AG04450 (cell line): ENCODE results near the gene COG5. TPM values are rescaled to one million over a fixed set of nuclear protein-coding genes. Genes with fewer than 3 reads are reported as not detected.

Experiments
- CTCF ChIA-PET: fragments of 300-600, 350-600 bp; formaldehyde crosslinking; extraction: SDS; loops from one replicate; lab custom pipeline; 2022; ENCODE audit warnings: antibody characterized with exemption, inconsistent platforms; lab: Charles Lee
- POLR2A ChIA-PET: fragments of 350-600 bp; formaldehyde crosslinking; extraction: SDS; loops from one replicate; lab custom pipeline; 2021; ENCODE audit warnings: antibody characterized with exemption, inconsistent platforms; lab: Yijun Ruan, JAX
- DNase-seq: peaks from one replicate; pipeline ENCODE4 v3.0.0-alpha.2; 2011; ENCODE audit warnings: low read depth, low spot score
- H3K27ac ChIP-seq: one replicate; pipeline ENCODE4 v1.5.1; 2012; ENCODE audit warnings: low read depth, low read length, control low read depth
- H3K27me3 ChIP-seq: one replicate; pipeline ENCODE4 v1.6.0; 2012; ENCODE audit warnings: low read length; ENCODE audit not compliant: control insufficient read depth, insufficient read depth
- H3K4me3 ChIP-seq: 2 replicates; pipeline ENCODE4 v1.5.1; 2011; ENCODE audit warnings: mild to moderate bottlenecking, low read depth, low read length, control low read depth
- H3K9me3 ChIP-seq: 2 replicates; pipeline ENCODE4 v1.5.1; 2012; ENCODE audit warnings: low read length; ENCODE audit not compliant: control insufficient read depth, insufficient read depth
- polyA plus RNA-seq: library from polyadenylated mRNA; depleted of rRNA; stranded (reverse); fragments of >200 nt; gene quantifications from 2 replicates; pipeline ENCODE4 v1.2.3, GENCODE V29; 2011
- TF ChIP-seq, protein P1 (sequence below): IDR thresholded peaks from 2 replicates; pipeline ENCODE4 v1.5.1; 2011; ENCODE audit warnings: low read depth, low read length, control low read depth, inconsistent platforms

Gene COG5
- polyA plus RNA-seq, 1 experiment = 55.2 TPM

DNA sequence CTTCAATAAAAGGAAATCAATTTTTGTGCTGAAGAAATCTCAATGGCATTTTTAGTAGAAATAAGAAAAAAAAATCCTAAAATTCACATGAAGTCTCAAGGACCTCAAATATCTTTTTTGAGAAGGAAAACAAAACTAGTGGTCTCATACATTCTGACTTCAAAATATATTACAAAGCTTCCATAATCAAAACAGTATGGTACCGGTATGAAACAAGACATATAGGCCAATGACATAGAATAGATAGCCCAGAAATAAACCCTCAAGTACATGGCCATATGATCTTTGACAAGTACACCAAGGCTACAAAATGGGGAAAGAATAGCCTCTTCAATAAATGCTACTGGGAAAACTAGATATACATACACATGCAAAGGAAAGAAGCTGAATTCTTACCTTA lies 225.6 kb downstream of the COG5 start:
- H3K27ac ChIP-seq = no peak overlapping the region
- no peaks in the 10 kb centered on the region for H3K9me3 ChIP-seq
- CTCF ChIA-PET = interaction anchor here (0.9 kb wide), 1 partner anchor 34 kb away, joined by 3 read pairs; no protein-coding TSS in a partner anchor
- no peaks in the 10 kb centered on the region for H3K27me3 ChIP-seq
- DNase-seq = no peak
- TF ChIP-seq, protein P1, sequence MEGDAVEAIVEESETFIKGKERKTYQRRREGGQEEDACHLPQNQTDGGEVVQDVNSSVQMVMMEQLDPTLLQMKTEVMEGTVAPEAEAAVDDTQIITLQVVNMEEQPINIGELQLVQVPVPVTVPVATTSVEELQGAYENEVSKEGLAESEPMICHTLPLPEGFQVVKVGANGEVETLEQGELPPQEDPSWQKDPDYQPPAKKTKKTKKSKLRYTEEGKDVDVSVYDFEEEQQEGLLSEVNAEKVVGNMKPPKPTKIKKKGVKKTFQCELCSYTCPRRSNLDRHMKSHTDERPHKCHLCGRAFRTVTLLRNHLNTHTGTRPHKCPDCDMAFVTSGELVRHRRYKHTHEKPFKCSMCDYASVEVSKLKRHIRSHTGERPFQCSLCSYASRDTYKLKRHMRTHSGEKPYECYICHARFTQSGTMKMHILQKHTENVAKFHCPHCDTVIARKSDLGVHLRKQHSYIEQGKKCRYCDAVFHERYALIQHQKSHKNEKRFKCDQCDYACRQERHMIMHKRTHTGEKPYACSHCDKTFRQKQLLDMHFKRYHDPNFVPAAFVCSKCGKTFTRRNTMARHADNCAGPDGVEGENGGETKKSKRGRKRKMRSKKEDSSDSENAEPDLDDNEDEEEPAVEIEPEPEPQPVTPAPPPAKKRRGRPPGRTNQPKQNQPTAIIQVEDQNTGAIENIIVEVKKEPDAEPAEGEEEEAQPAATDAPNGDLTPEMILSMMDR = no peak
- H3K4me3 ChIP-seq = no peak overlapping the region
- POLR2A ChIA-PET = no interaction called here

DNA sequence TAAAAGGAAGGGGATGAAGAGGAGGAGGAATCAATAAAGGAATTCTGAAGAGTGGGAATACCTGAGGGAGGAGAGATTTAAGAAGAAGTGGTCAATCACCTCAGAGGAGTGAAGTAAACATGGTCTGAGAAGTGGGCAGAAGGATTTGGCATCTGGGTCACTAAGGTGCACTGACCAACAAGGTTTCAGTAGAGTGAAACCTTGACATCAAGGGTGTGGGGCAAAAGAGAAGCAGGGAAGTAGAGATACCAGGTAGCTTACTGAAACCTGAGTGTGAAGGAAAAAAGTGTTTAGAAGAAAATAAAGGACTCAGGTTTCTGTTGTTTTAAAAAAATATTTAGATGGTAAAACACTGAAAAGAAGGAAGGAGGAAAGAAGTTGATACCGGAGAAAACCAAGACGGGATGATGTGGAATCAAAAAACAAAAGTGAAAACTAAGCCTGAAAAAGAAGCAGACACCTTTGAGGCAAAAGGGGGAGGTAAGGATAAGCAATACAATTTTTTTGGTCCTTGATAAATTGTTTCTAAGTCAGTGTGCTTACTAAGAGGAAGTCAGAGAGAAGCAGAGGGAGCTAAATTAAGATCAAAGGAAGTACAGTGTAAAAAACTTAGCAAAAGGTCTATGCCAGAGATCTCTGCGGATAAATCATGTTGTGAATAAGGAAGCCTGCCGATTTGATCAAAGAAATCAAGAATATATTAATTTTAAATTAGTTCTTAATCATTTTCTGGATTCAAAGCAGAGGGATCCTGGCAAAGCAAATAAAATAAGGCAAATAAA lies 231.0 kb downstream of the COG5 start:
- DNase-seq = no peak
- TF ChIP-seq, protein P1 = no peak
- Histone ChIP-seq H3K9me3 (no peaks in the 10 kb centered on the region), H3K4me3 (no peak overlapping the region), H3K27me3 (no peaks in the 10 kb centered on the region), H3K27ac (no peak overlapping the region)
- ChIA-PET POLR2A (no interaction called here), CTCF (no interaction called here)

DNA sequence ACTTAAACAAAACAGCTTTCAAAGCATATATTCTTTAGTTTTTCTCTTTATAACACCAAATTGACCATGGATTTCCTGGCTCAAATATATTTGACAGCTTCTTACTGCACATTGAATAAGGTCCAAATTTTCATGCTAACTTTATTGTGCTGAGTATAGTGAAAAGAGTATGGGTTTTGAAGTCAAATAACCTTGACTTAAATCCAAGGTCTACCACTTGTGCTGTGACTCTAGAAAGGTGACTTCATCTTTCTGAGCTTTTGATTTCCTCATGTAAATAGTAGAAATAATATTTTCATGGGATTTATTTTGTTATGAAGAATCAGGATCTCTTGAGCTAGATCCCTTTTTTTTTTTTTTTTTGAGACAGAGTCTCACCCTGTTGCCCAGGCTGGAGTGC lies 233.2 kb downstream of the COG5 start:
- CTCF ChIA-PET = interaction anchor here (0.6 kb wide), 1 partner anchor 261 kb away, joined by 4 read pairs; no protein-coding TSS in a partner anchor
- Histone ChIP-seq H3K27ac (no peak overlapping the region), H3K4me3 (no peak overlapping the region), H3K9me3 (no peaks in the 10 kb centered on the region), H3K27me3 (no peaks in the 10 kb centered on the region)
- no peak for DNase-seq
- POLR2A ChIA-PET = interaction anchor here (0.6 to 0.7 kb wide), 2 partner anchors 8 to 35 kb away, joined by 3 to 5 read pairs; no protein-coding TSS in a partner anchor
- TF ChIP-seq, protein P1 = no peak

DNA sequence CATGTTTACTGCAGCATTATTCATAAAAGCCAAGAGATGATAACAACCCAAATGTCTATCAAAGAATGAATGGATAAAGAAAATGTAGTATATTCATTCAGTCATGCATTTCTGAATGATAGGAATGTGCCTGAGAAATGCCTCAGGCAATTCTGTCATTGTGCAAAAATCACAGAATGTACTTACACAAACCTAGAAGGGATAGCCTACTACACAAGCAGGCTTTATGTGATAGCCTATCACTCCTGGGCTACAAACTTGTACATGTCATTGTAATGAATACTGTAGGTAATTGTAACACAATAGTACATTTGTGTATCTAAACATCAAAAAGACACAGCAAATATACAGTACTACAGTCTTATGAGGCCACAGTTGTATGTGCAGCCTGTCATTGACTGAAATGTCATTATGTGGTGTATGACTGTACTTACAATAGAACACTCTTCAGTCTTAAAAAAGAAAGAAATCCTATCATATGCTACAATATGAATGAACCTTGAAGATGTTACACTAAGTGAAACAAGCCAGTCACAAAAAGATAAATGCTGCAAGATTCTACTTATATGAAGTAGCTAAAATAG lies 235.6 kb downstream of the COG5 start:
- TF ChIP-seq, protein P1 = no peak
- CTCF ChIA-PET = no interaction called here
- Histone ChIP-seq H3K27me3 (no peaks in the 10 kb centered on the region), H3K9me3 (no peaks in the 10 kb centered on the region), H3K4me3 (no peak overlapping the region), H3K27ac (no peak overlapping the region)
- DNase-seq = no peak
- POLR2A ChIA-PET = no interaction called here

DNA sequence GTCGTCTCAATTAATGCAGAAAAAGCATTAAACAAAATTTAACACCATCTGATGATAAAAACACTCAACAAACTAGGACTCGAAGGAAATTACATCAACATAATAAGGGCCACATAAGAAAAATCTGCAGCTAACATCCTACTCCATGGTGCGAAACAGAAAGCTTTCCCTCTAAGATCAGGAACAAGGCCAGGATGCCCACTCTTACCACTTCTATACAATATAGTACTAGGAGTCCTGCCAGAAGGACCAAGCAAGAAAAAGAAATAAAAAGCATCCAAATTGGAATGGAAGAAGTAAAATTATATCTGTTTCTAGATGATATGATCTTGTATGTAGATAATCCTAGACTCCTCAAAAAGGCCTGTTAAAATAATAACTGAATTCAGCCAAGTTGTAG lies 237.7 kb downstream of the COG5 start:
- TF ChIP-seq, protein P1 = no peak
- ChIA-PET CTCF (no interaction called here), POLR2A (no interaction called here)
- Histone ChIP-seq H3K9me3 (no peaks in the 10 kb centered on the region), H3K27me3 (no peaks in the 10 kb centered on the region), H3K27ac (no peak overlapping the region), H3K4me3 (no peak overlapping the region)
- DNase-seq = no peak
